MM.1S (cell line): ENCODE results near the gene ESM1.

Source experiments
- EZH2 ChIP-seq: fragments of 300-600 bp; sonication (generic); optimal IDR thresholded peaks from 2 replicates; pipeline ENCODE3; 2017; ENCODE audit warnings: low read depth, mild to moderate bottlenecking, antibody characterized with exemption, low read length, mixed read lengths
- EZH2phosphoT487 ChIP-seq: fragments of 300-600 bp; sonication (generic); IDR thresholded peaks from 2 replicates; pipeline ENCODE4 v1.6.1; 2018; ENCODE audit warnings: antibody characterized with exemption, low read length
- TF ChIP-seq, protein P1 (sequence below): fragments of 300-600 bp; sonication (generic); IDR thresholded peaks from 2 replicates; pipeline ENCODE4 v1.5.1; 2016; ENCODE audit warnings: antibody characterized with exemption, low read length, mixed read lengths

DNA sequence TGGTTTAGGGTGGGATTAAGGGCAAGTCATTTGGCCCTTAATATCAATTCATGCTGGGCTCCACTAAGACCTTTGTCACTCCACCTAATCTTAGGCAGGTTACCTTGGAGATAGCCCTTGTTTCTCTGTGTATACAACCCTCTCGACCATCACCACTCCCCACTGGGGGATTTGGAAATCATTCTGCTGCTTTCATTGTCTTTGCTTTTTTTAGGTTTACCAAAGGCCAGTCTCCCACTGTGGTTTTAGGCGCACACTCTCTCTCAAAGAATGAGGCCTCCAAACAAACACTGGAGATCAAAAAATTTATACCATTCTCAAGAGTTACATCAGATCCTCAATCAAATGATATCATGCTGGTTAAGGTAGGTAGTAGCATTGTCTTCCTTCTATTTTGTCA is 44.8 kb upstream of the ESM1 start:
- TF ChIP-seq, protein P1, sequence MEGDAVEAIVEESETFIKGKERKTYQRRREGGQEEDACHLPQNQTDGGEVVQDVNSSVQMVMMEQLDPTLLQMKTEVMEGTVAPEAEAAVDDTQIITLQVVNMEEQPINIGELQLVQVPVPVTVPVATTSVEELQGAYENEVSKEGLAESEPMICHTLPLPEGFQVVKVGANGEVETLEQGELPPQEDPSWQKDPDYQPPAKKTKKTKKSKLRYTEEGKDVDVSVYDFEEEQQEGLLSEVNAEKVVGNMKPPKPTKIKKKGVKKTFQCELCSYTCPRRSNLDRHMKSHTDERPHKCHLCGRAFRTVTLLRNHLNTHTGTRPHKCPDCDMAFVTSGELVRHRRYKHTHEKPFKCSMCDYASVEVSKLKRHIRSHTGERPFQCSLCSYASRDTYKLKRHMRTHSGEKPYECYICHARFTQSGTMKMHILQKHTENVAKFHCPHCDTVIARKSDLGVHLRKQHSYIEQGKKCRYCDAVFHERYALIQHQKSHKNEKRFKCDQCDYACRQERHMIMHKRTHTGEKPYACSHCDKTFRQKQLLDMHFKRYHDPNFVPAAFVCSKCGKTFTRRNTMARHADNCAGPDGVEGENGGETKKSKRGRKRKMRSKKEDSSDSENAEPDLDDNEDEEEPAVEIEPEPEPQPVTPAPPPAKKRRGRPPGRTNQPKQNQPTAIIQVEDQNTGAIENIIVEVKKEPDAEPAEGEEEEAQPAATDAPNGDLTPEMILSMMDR: no peak
- TF ChIP-seq EZH2 (no peak), EZH2phosphoT487 (no peak)
